IPS-15b (cell line): ENCODE data around the gene RUNX2.

ENCODE experiments used
- H3K27me3 ChIP-seq: one replicate; pipeline ENCODE4 v1.6.1; 2013; ENCODE audit warnings: low read length; ENCODE audit not compliant: control insufficient read depth, insufficient read depth
- H3K36me3 ChIP-seq: one replicate; pipeline ENCODE4 v1.6.1; 2013; ENCODE audit warnings: low read length; ENCODE audit not compliant: control insufficient read depth, insufficient read depth
- H3K4me1 ChIP-seq: one replicate; pipeline ENCODE4 v1.6.1; 2013; ENCODE audit warnings: mild to moderate bottlenecking, low read length; ENCODE audit not compliant: control insufficient read depth, insufficient read depth
- H3K4me3 ChIP-seq: one replicate; pipeline ENCODE4 v1.5.1; 2013; ENCODE audit warnings: low read depth, low read length
- H3K9ac ChIP-seq: one replicate; pipeline ENCODE4 v1.6.1; 2013; ENCODE audit warnings: low read depth, mild to moderate bottlenecking, low read length
- H3K9me3 ChIP-seq: one replicate; pipeline ENCODE4 v1.6.1; 2013; ENCODE audit warnings: mild to moderate bottlenecking, low read length; ENCODE audit not compliant: control insufficient read depth, insufficient read depth

The RUNX2 gene

GRCh38 chr6:45483021-45483420 is 154.9 kb downstream of the RUNX2 start:
- Histone ChIP-seq H3K4me1 (no peaks in the 10 kb centered on the region), H3K27me3 (no peaks in the 10 kb centered on the region), H3K9ac (no peak overlapping the region), H3K9me3 (no peaks in the 10 kb centered on the region), H3K36me3 (no peaks in the 10 kb centered on the region), H3K4me3 (no peak overlapping the region)

GRCh38 chr6:45483501-45483900 is 155.4 kb downstream of the RUNX2 start:
- H3K4me3 ChIP-seq, result no peak overlapping the region
- no peaks in the 10 kb centered on the region for H3K4me1 ChIP-seq
- no peaks in the 10 kb centered on the region for H3K27me3 ChIP-seq
- H3K36me3 ChIP-seq, result no peaks in the 10 kb centered on the region
- no peaks in the 10 kb centered on the region for H3K9me3 ChIP-seq
- no peak overlapping the region for H3K9ac ChIP-seq

- Histone ChIP-seq H3K27me3 (no peaks in the 10 kb centered on the region), H3K9ac (no peak overlapping the region), H3K36me3 (no peaks in the 10 kb centered on the region), H3K4me3 (no peak overlapping the region), H3K9me3 (no peaks in the 10 kb centered on the region), H3K4me1 (no peaks in the 10 kb centered on the region)
These were observed 158.6 kb downstream of the RUNX2 start for GRCh38 chr6:45486736-45487135.

- Histone ChIP-seq H3K9me3 (no peaks in the 10 kb centered on the region), H3K36me3 (no peaks in the 10 kb centered on the region), H3K4me1 (no peaks in the 10 kb centered on the region), H3K9ac (no peak overlapping the region), H3K27me3 (no peaks in the 10 kb centered on the region), H3K4me3 (no peak overlapping the region)
These were observed 159.5 kb downstream of the RUNX2 start for GRCh38 chr6:45487645-45488044.

GRCh38 chr6:45488269-45488668 is 160.1 kb downstream of the RUNX2 start:
- H3K4me3 ChIP-seq, result no peak overlapping the region
- no peak overlapping the region for H3K9ac ChIP-seq
- H3K27me3 ChIP-seq, result no peaks in the 10 kb centered on the region
- H3K36me3 ChIP-seq, result no peaks in the 10 kb centered on the region
- no peaks in the 10 kb centered on the region for H3K4me1 ChIP-seq
- H3K9me3 ChIP-seq, result no peaks in the 10 kb centered on the region

- no peaks in the 10 kb centered on the region for H3K9me3 ChIP-seq
- H3K4me1 ChIP-seq, result no peaks in the 10 kb centered on the region
- H3K27me3 ChIP-seq, result no peaks in the 10 kb centered on the region
- no peaks in the 10 kb centered on the region for H3K36me3 ChIP-seq
- no peak overlapping the region for H3K4me3 ChIP-seq
- H3K9ac ChIP-seq, result no peak overlapping the region
These were observed 160.8 kb downstream of the RUNX2 start for GRCh38 chr6:45488889-45489288.

- H3K27me3 ChIP-seq, result no peaks in the 10 kb centered on the region
- H3K4me1 ChIP-seq, result no peaks in the 10 kb centered on the region
- H3K36me3 ChIP-seq, result no peaks in the 10 kb centered on the region
- no peak overlapping the region for H3K9ac ChIP-seq
- H3K9me3 ChIP-seq, result no peaks in the 10 kb centered on the region
- H3K4me3 ChIP-seq, result no peak overlapping the region
These were observed 163.1 kb downstream of the RUNX2 start for GRCh38 chr6:45491048-45491735.

GRCh38 chr6:45491874-45492273 is 163.7 kb downstream of the RUNX2 start:
- Histone ChIP-seq H3K4me1 (no peaks in the 10 kb centered on the region), H3K36me3 (no peaks in the 10 kb centered on the region), H3K4me3 (no peak overlapping the region), H3K9ac (no peak overlapping the region), H3K27me3 (no peaks in the 10 kb centered on the region), H3K9me3 (no peaks in the 10 kb centered on the region)

- H3K36me3 ChIP-seq, result no peaks in the 10 kb centered on the region
- no peak overlapping the region for H3K9ac ChIP-seq
- no peak overlapping the region for H3K4me3 ChIP-seq
- no peaks in the 10 kb centered on the region for H3K9me3 ChIP-seq
- H3K27me3 ChIP-seq, result no peaks in the 10 kb centered on the region
- no peaks in the 10 kb centered on the region for H3K4me1 ChIP-seq
These were observed 165.6 kb downstream of the RUNX2 start for GRCh38 chr6:45493761-45494160.

- H3K9me3 ChIP-seq, result no peaks in the 10 kb centered on the region
- H3K27me3 ChIP-seq, result no peaks in the 10 kb centered on the region
- H3K36me3 ChIP-seq, result no peaks in the 10 kb centered on the region
- H3K4me1 ChIP-seq, result no peaks in the 10 kb centered on the region
- H3K9ac ChIP-seq, result no peak overlapping the region
- no peak overlapping the region for H3K4me3 ChIP-seq
These were observed 166.4 kb downstream of the RUNX2 start for GRCh38 chr6:45494416-45495135.

GRCh38 chr6:45495429-45496084 is 167.4 kb downstream of the RUNX2 start:
- Histone ChIP-seq H3K9ac (no peak overlapping the region), H3K9me3 (no peaks in the 10 kb centered on the region), H3K27me3 (no peaks in the 10 kb centered on the region), H3K4me3 (no peak overlapping the region), H3K36me3 (no peaks in the 10 kb centered on the region), H3K4me1 (no peaks in the 10 kb centered on the region)

GRCh38 chr6:45496085-45496433 is 167.9 kb downstream of the RUNX2 start:
- no peaks in the 10 kb centered on the region for H3K36me3 ChIP-seq
- H3K27me3 ChIP-seq, result no peaks in the 10 kb centered on the region
- no peak overlapping the region for H3K4me3 ChIP-seq
- no peak overlapping the region for H3K9ac ChIP-seq
- no peaks in the 10 kb centered on the region for H3K9me3 ChIP-seq
- H3K4me1 ChIP-seq, result no peaks in the 10 kb centered on the region
